Uterus (tissue), 4 donors: ENCODE data around the gene CFAP69. TPM values are rescaled to one million over a fixed set of nuclear protein-coding genes. Genes with fewer than 3 reads are reported as not detected.

Experiments used
- DNase-seq, 2 donors: peaks; one replicate each; pipeline ENCODE4 v3.0.0-alpha.2; 2019 to 2020
- H3K27ac ChIP-seq, 2 donors: fragments of 200-600 bp; sonication (generic); 1 replicate in 1 of 2; 2 replicates in 1 of 2; pipeline ENCODE4 v1.5.1; 2016 to 2018
- H3K27me3 ChIP-seq, 2 donors: fragments of 200-600 bp; sonication (generic); one replicate each; pipeline ENCODE4 v1.5.1; 2018 to 2019; ENCODE audit warnings: control low read depth in 1 of 2
- H3K36me3 ChIP-seq, 2 donors: fragments of 200-600 bp; sonication (generic); one replicate each; pipeline ENCODE4 v1.5.1; 2019; ENCODE audit warnings: control low read depth in 1 of 2
- H3K4me1 ChIP-seq, 2 donors: fragments of 200-600 bp; sonication (generic); one replicate each; pipeline ENCODE4 v1.5.1; 2018 to 2019; ENCODE audit warnings: control low read depth in 1 of 2
- H3K4me3 ChIP-seq, 2 donors: fragments of 200-600 bp; sonication (generic); 1 replicate in 1 of 2; 2 replicates in 1 of 2; pipeline ENCODE4 v1.5.1; 2018 to 2019; ENCODE audit warnings: mild to moderate bottlenecking in 1 of 2
- H3K9me3 ChIP-seq, 2 donors: fragments of 200-600 bp; sonication (generic); one replicate each; pipeline ENCODE4 v1.5.1; 2019; ENCODE audit warnings: control low read depth in 1 of 2
- CTCF ChIP-seq, 4 experiments: fragments of 200-600 bp in 2 of 4; fragments of 450-650 bp in 2 of 4; sonication (generic) in 2 of 4; IDR thresholded peaks; one replicate each; pipeline ENCODE4 v1.5.1; 2016 to 2019; ENCODE audit warnings: antibody characterized with exemption in 4 of 4, mild to moderate bottlenecking in 2 of 4, moderate library complexity in 1 of 4
- POLR2A ChIP-seq, 2 donors: fragments of 450-650 bp; IDR thresholded peaks; one replicate each; pipeline ENCODE4 v1.6.1; 2016; ENCODE audit warnings: antibody characterized with exemption in 2 of 2, mild to moderate bottlenecking in 1 of 2, moderate library complexity in 1 of 2
- intact Hi-C: fragments of 100-400 bp; cut with DNase I; formaldehyde crosslinking; loops from one replicate; pipeline ENCODE4 v1.15.1; 2023; ENCODE audit warnings: low total_unique reads
- total RNA-seq, 4 donors: library from RNA; depleted of rRNA in 3 of 4; stranded (reverse); fragments of >200 nt in 3 of 4; gene quantifications; one replicate each; pipeline versions ENCODE4 v1.1.0 to v1.2.4, GENCODE V29; 2014 to 2023
- donor health status: DM: yes; HTN: yes; CAD: no.

The CFAP69 gene
- total RNA-seq, 4 donors from 2014 or later = 5.9 to 17.4 (median 10.2) TPM

GRCh38 chr7:90238583-90238982, 6.4 kb upstream of the CFAP69 start:
- no peaks in the 10 kb centered on the region for H3K9me3 ChIP-seq
- intact Hi-C loops = no loop called here
- no peak overlapping the region for H3K27ac ChIP-seq
- DNase-seq = no peak
- H3K27me3 ChIP-seq = no peaks in the 10 kb centered on the region
- no peaks in the 10 kb centered on the region for H3K4me1 ChIP-seq
- H3K4me3 ChIP-seq = no peak overlapping the region
- TF ChIP-seq CTCF (IDR thresholded peaks at IDR 0.05) (no peak), POLR2A (IDR thresholded peaks at IDR 0.05) (no peak)
- no peaks in the 10 kb centered on the region for H3K36me3 ChIP-seq

- Histone ChIP-seq H3K27ac (no peak overlapping the region), H3K4me1 (no peaks in the 10 kb centered on the region), H3K36me3 (no peaks in the 10 kb centered on the region), H3K4me3 (no peak overlapping the region), H3K27me3 (no peaks in the 10 kb centered on the region), H3K9me3 (no peaks in the 10 kb centered on the region)
- TF ChIP-seq CTCF (IDR thresholded peaks at IDR 0.05) (no peak), POLR2A (IDR thresholded peaks at IDR 0.05) (no peak)
- no peak for DNase-seq
- intact Hi-C loops = no loop called here
Observed at GRCh38 chr7:90239050-90239449, 5.9 kb upstream of the CFAP69 start.

- TF ChIP-seq POLR2A (IDR thresholded peaks at IDR 0.05) (no peak), CTCF (IDR thresholded peaks at IDR 0.05) (no peak)
- H3K4me3 ChIP-seq = no peak overlapping the region
- H3K9me3 ChIP-seq = no peaks in the 10 kb centered on the region
- no peak overlapping the region for H3K27ac ChIP-seq
- intact Hi-C loops = no loop called here
- H3K4me1 ChIP-seq = peaks cover 0 to 3% of the 10 kb centered on the region in 2 donors
- no peak for DNase-seq
- H3K36me3 ChIP-seq = no peaks in the 10 kb centered on the region
- H3K27me3 ChIP-seq = no peaks in the 10 kb centered on the region
Observed at GRCh38 chr7:90239625-90240228, 5.2 kb upstream of the CFAP69 start.

GRCh38 chr7:90242369-90243168, 2.4 kb upstream of the CFAP69 start:
- H3K9me3 ChIP-seq = no peaks in the 10 kb centered on the region
- H3K4me1 ChIP-seq = peaks cover 0 to 3% of the 10 kb centered on the region in 2 donors
- H3K27ac ChIP-seq = no peak overlapping the region
- no peak for TF ChIP-seq CTCF (IDR thresholded peaks at IDR 0.05)
- TF ChIP-seq POLR2A (IDR thresholded peaks at IDR 0.05) = no peak
- intact Hi-C loops = no loop called here
- H3K4me3 ChIP-seq = no peak overlapping the region
- H3K27me3 ChIP-seq = no peaks in the 10 kb centered on the region
- DNase-seq = no peak
- no peaks in the 10 kb centered on the region for H3K36me3 ChIP-seq

- Histone ChIP-seq H3K4me1 (peaks cover 0 to 3% of the 10 kb centered on the region in 2 donors), H3K4me3 (no peak overlapping the region), H3K36me3 (no peaks in the 10 kb centered on the region), H3K27me3 (no peaks in the 10 kb centered on the region), H3K9me3 (no peaks in the 10 kb centered on the region), H3K27ac (no peak overlapping the region)
- intact Hi-C loops = no loop called here
- DNase-seq = no peak
- no peak for TF ChIP-seq CTCF (IDR thresholded peaks at IDR 0.05)
- TF ChIP-seq POLR2A (IDR thresholded peaks at IDR 0.05) = no peak
Observed at GRCh38 chr7:90243556-90243955, 1.4 kb upstream of the CFAP69 start.
